ENCODE measurements around the gene GART. TPM values are rescaled to one million over a fixed set of nuclear protein-coding genes. Genes with fewer than 3 reads are reported as not detected.
A peak's percentile ranks its signal among the peaks of the same experiment; 100 is the strongest.

GART gene
- total and polyA plus RNA-seq, 4 experiments from 2014 or later = 56.1 to 85.1 (median 66.6) TPM

DNA sequence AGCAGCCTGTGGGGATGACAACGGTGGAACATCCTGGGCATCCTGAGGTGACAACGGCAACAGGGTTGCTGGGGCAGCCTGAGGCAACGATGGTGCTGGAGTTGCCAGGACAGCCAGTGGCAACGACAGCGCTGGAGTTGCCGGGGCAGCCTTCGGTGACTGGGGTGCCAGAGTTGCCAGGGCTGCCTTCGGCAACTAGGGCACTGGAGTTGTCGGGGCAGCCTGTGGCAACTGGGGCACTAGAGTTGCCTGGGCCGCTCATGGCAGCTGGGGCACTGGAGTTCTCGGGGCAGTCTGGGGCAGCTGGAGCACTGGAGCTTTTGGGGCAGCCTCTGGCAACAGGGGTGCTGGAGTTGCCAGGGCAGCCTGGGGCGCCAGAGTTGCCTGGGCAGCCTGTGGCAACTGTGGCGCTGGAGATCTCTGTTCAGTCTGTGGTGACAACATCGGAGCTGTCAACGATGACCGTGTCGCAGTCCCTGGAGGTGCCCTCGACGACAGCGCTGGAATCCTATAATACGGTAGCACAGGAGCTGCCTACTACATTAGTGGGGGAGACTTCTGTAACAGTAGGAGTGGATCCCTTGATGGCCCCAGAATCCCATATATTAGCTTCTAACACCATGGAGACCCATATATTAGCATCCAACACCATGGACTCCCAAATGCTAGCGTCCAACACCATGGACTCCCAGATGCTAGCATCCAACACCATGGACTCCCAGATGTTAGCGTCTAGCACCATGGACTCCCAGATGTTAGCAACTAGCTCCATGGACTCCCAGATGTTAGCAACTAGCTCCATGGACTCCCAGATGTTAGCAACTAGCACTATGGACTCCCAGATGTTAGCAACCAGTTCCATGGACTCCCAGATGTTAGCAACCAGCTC, 9.1 kb upstream of the GART start:
- POLR2A ChIA-PET (ENCODE audit: partially characterized antibody) = interaction anchor here (0.7 to 2.2 kb wide), 6 partner anchors 7 to 72 kb away, joined by 3 to 17 read pairs (median 4); partner anchors contain the start of genes DONSON, GART and SON
- peaks cover 52 to 77% of the 10 kb centered on the region in 2 donors for H3K36me3 Mint-ChIP-seq
- no peaks in the 10 kb centered on the region for H3K27me3 ChIP-seq (ENCODE audit: insufficient read depth, low read length)

DNA sequence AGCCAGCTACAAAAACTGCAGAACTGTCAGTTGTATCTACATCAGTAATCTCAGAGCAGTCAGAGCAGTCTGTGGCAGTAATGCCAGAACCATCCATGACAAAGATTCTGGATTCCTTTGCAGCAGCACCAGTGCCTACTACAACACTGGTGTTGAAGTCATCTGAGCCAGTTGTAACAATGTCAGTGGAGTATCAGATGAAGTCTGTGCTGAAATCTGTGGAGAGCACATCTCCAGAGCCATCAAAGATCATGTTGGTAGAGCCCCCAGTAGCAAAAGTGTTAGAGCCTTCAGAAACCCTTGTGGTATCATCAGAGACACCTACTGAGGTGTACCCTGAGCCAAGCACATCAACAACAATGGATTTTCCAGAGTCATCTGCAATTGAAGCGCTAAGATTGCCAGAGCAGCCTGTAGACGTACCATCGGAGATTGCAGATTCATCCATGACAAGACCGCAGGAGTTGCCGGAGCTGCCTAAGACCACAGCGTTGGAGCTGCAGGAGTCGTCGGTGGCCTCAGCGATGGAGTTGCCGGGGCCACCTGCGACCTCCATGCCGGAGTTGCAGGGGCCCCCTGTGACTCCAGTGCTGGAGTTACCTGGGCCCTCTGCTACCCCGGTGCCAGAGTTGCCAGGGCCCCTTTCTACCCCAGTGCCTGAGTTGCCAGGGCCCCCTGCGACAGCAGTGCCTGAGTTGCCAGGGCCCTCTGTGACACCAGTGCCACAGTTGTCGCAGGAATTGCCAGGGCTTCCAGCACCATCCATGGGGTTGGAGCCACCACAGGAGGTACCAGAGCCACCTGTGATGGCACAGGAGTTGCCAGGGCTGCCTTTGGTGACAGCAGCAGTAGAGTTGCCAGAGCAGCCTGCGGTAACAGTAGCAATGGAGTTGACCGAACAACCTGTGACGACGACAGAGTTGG, 8.2 kb upstream of the GART start:
- H3K4me3 Mint-ChIP-seq = no peak overlapping the region
- H3K4me1 Mint-ChIP-seq = peaks cover 26 to 46% (median 35%) of the 10 kb centered on the region in 4 donors
- H3K36me3 Mint-ChIP-seq = peaks cover 48 to 68% of the 10 kb centered on the region in 2 donors
- H3K27me3 Mint-ChIP-seq = no peaks in the 10 kb centered on the region
- POLR2A ChIA-PET (ENCODE audit: partially characterized antibody) = interaction anchor here (1.2 to 1.9 kb wide), 2 partner anchors 8 to 70 kb away, joined by 4 read pairs; partner anchors contain the start of gene GART
- Histone ChIP-seq H3K4me1 (ENCODE audit: insufficient read depth, low read length) (peaks cover 36% of the 10 kb centered on the region), H3K36me3 (ENCODE audit: insufficient read depth, low read length) (peaks cover 73% of the 10 kb centered on the region), H3K4me3 (ENCODE audit: low read length in 2 of 2) (no peak overlapping the region), H3K27me3 (ENCODE audit: insufficient read depth, low read length) (no peaks in the 10 kb centered on the region), H3K9me3 (ENCODE audit: control insufficient read depth in 1 of 2, low read length in 2 of 2) (no peaks in the 10 kb centered on the region), H3K27ac (ENCODE audit: low read depth, low read length) (no peak overlapping the region)
- no peaks in the 10 kb centered on the region for H3K9me3 Mint-ChIP-seq
- CTCF ChIA-PET (ENCODE audit: partially characterized antibody) = interaction anchor here (1.2 to 1.4 kb wide), 2 partner anchors 21 to 56 kb away, joined by 3 read pairs; no protein-coding TSS in a partner anchor
- intact Hi-C loops (cut with micrococcal nuclease) = loop anchor here (10.0 kb wide), 1 partner anchor 165 kb away; no protein-coding TSS in a partner anchor
- H3K27ac Mint-ChIP-seq = peak overlapping the region in 1 of 7 donors; percentile 68
- no peak for DNase-seq

More for the DNA sequence above, 9.1 kb upstream of the GART start:
- DNase-seq = peak in 1 of 5 donors; percentile 28
- Histone ChIP-seq H3K4me3 (ENCODE audit: low read length in 2 of 2) (no peak overlapping the region), H3K9me3 (ENCODE audit: control insufficient read depth in 1 of 2, low read length in 2 of 2) (no peaks in the 10 kb centered on the region), H3K27ac (ENCODE audit: low read depth, low read length) (no peak overlapping the region), H3K36me3 (ENCODE audit: insufficient read depth, low read length) (peaks cover 82% of the 10 kb centered on the region), H3K4me1 (ENCODE audit: insufficient read depth, low read length) (peaks cover 36% of the 10 kb centered on the region)
- Mint-ChIP-seq H3K4me1 (peaks cover 22 to 47% (median 36%) of the 10 kb centered on the region in 4 donors), H3K4me3 (no peak overlapping the region), H3K27me3 (no peaks in the 10 kb centered on the region), H3K9me3 (no peaks in the 10 kb centered on the region), H3K27ac (peak overlapping the region in 1 of 7 donors; percentile 38)
- intact Hi-C loops (cut with micrococcal nuclease) = no loop called here
- CTCF ChIA-PET (ENCODE audit: partially characterized antibody) = interaction anchor here (0.5 to 1.2 kb wide), 5 partner anchors 20 to 189 kb away, joined by 3 read pairs; no protein-coding TSS in a partner anchor

DNA sequence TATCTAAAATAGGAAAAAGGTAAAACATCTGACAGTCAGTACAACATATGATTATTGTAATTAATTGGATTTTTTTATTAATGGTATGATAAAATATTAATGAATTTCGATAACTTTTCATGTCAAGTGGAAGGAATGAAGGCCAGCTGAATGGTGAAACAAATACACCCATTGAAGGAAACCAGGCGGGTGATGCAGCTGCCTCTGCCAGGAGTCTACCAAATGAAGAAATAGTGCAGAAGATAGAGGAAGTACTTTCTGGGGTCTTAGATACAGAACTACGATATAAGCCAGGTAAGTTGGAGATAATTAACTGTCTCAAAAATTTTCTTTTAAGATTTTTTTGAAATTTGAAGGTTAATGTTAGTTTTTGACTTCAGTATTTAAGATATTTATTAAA, 4.2 kb upstream of the GART start:
- Mint-ChIP-seq H3K4me1 (peaks cover 21 to 56% (median 38%) of the 10 kb centered on the region in 4 donors), H3K4me3 (peak overlapping the region in 5 of 8 donors; percentile 23 to 100 (median 99)), H3K9me3 (peaks cover 0 to 4% (median 0%) of the 10 kb centered on the region in 8 donors), H3K27ac (peak overlapping the region in 2 of 7 donors; percentile 19 to 66), H3K36me3 (peaks cover 23 to 67% of the 10 kb centered on the region in 2 donors), H3K27me3 (no peaks in the 10 kb centered on the region)
- no peak for DNase-seq
- Histone ChIP-seq H3K9me3 (ENCODE audit: control insufficient read depth in 1 of 2, low read length in 2 of 2) (no peaks in the 10 kb centered on the region), H3K27me3 (ENCODE audit: insufficient read depth, low read length) (no peaks in the 10 kb centered on the region), H3K36me3 (ENCODE audit: insufficient read depth, low read length) (peaks cover 36% of the 10 kb centered on the region), H3K27ac (ENCODE audit: low read depth, low read length) (no peak overlapping the region), H3K4me3 (ENCODE audit: low read length in 2 of 2) (no peak overlapping the region), H3K4me1 (ENCODE audit: insufficient read depth, low read length) (peaks cover 44% of the 10 kb centered on the region)
- ChIA-PET POLR2A (ENCODE audit: partially characterized antibody) (interaction anchor here (1.1 to 2.1 kb wide), 2 partner anchors 43 to 221 kb away, joined by 3 to 9 read pairs; partner anchors contain the start of genes DONSON and IFNAR1), CTCF (ENCODE audit: partially characterized antibody) (no interaction called here)
- intact Hi-C loops (cut with micrococcal nuclease) = loop anchor here (10.0 kb wide), 1 partner anchor 161 kb away; no protein-coding TSS in a partner anchor

DNA sequence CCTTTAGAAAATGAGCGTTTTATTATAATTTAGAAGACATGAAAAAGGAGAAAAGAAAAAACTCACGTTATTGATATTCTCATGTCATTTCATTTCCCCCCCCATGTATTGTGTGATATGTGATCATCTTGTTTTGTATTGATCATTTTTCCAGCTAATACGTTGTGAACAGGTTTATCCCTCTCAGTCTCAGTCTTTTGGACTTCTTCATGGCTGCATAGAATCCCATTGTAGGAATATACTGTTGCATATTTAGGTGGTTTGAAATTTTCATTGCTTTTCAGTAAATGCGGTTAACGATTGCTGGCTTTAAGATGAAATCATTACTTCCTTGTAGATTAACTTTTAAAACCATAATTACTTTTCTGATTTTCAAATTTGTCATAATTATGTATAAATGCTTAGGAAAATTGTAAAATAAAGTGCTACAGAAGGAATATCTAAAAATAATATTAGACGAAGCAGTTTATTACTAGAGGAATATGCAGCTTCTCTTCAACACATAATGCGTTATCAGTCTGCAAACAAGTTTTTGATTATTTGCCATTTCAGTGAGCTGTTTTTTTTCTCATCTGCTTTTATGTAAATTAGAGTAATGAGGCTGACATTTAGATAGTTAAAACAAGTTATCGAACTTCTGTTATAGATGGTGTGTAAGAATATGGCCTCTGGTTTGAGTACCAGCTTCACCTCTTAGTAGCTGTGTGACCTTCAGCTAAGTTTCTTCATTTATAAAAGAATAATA, 2.7 kb upstream of the GART start:
- ChIA-PET CTCF (ENCODE audit: partially characterized antibody) (interaction anchor here (0.7 to 1.8 kb wide), 4 partner anchors 13 to 183 kb away, joined by 3 to 6 read pairs (median 4); no protein-coding TSS in a partner anchor), POLR2A (ENCODE audit: partially characterized antibody) (interaction anchor here (1.6 to 4.3 kb wide), 5 partner anchors 7 to 65 kb away, joined by 5 to 48 read pairs (median 15); partner anchors contain the start of genes DONSON and TMEM50B)
- H3K27me3 ChIP-seq (ENCODE audit: insufficient read depth, low read length) = no peaks in the 10 kb centered on the region
- Mint-ChIP-seq H3K9me3 (peaks cover 0 to 4% (median 0%) of the 10 kb centered on the region in 8 donors), H3K36me3 (peaks cover 16 to 54% of the 10 kb centered on the region in 2 donors), H3K27me3 (no peaks in the 10 kb centered on the region), H3K4me3 (peak overlapping the region; percentile 96 to 100 (median 98)), H3K27ac (peak overlapping the region; percentile 54 to 100 (median 100)), H3K4me1 (peaks cover 29 to 64% (median 42%) of the 10 kb centered on the region in 4 donors)
- peaks cover 21% of the 10 kb centered on the region for H3K36me3 ChIP-seq (ENCODE audit: insufficient read depth, low read length)
- intact Hi-C loops (cut with micrococcal nuclease) = loop anchor here (2.0 to 10.0 kb wide), 3 partner anchors 14 to 1503 kb away; partner anchors contain the start of gene RUNX1
- DNase-seq = no peak
- peak overlapping the region; percentile 77 to 87 for H3K4me3 ChIP-seq (ENCODE audit: low read length in 2 of 2)
- H3K27ac ChIP-seq (ENCODE audit: low read depth, low read length) = peak overlapping the region; percentile 99
- no peaks in the 10 kb centered on the region for H3K9me3 ChIP-seq (ENCODE audit: control insufficient read depth in 1 of 2, low read length in 2 of 2)
- peaks cover 56% of the 10 kb centered on the region for H3K4me1 ChIP-seq (ENCODE audit: insufficient read depth, low read length)

DNA sequence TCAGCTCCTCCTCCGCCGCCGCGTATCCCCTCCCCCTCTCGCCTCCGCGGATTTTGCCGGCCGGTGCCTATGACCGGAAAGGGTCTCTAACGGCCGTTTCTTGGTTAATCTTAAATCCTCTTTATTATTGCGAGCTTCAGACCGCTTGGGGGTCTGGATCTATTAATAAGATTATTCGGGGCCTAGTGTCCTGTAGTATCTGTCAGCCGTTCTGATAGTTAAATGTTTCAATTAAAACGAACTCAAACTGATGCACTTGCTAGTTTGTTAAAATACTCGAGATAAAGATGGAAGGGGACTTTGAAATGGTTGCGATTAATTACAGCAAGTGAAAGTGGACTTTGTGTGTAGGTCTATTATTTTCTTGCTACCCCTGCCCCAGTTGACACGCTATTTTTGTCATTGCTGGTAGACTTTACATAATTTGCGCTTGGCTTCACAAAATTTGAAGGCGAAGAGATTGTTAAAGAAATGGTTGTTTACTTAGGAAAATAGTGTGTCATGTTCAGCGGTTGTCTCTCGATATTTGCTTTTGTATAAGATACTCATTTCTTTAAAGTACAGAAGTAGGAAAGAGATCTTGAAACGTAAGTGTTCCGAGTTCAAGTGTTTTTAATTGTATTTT, 1.7 kb upstream of the GART start:
- Histone ChIP-seq H3K27me3 (ENCODE audit: insufficient read depth, low read length) (no peaks in the 10 kb centered on the region), H3K9me3 (ENCODE audit: control insufficient read depth in 1 of 2, low read length in 2 of 2) (no peaks in the 10 kb centered on the region), H3K27ac (ENCODE audit: low read depth, low read length) (peak overlapping the region; percentile 99), H3K4me1 (ENCODE audit: insufficient read depth, low read length) (peaks cover 55% of the 10 kb centered on the region), H3K4me3 (ENCODE audit: low read length in 2 of 2) (peak overlapping the region; percentile 77 to 87), H3K36me3 (ENCODE audit: insufficient read depth, low read length) (peaks cover 14% of the 10 kb centered on the region)
- peaks cover 26 to 57% (median 39%) of the 10 kb centered on the region in 4 donors for H3K4me1 Mint-ChIP-seq
- H3K9me3 Mint-ChIP-seq = peaks cover 0 to 4% (median 0%) of the 10 kb centered on the region in 8 donors
- no peaks in the 10 kb centered on the region for H3K27me3 Mint-ChIP-seq
- intact Hi-C loops (cut with micrococcal nuclease) = loop anchor here (1.0 to 10.0 kb wide), 7 partner anchors 15 to 1504 kb away; partner anchors contain the start of genes ATP5PO, DONSON, IFNAR1 and RUNX1
- ChIA-PET POLR2A (ENCODE audit: partially characterized antibody) (interaction anchor here (0.7 to 4.7 kb wide), 30 partner anchors 8 to 945 kb away, joined by 3 to 93 read pairs (median 4); partner anchors contain the start of genes CFAP298, CRYZL1, DNAJC28 and DONSON), CTCF (ENCODE audit: partially characterized antibody) (interaction anchor here (0.7 to 1.8 kb wide), 3 partner anchors 14 to 182 kb away, joined by 3 to 5 read pairs (median 3); no protein-coding TSS in a partner anchor)
- H3K4me3 Mint-ChIP-seq = peak overlapping the region; percentile 96 to 100 (median 98)
- DNase-seq = no peak
- peaks cover 9 to 48% of the 10 kb centered on the region in 2 donors for H3K36me3 Mint-ChIP-seq
- H3K27ac Mint-ChIP-seq = peak overlapping the region; percentile 98 to 100 (median 100)

Data from CD4-positive, alpha-beta memory T cell (primary cell).